K562 (cell line): ENCODE results near the gene DUSP19. TPM values are rescaled to one million over a fixed set of nuclear protein-coding genes. Genes with fewer than 3 reads are reported as not detected.

Experiments
- ETV1 ChIP-seq: fragments of 450-650 bp; conservative IDR thresholded peaks from 2 replicates; pipeline ENCODE4 v1.6.1; 2016; ENCODE audit warnings: missing genetic modification characterization, control low read depth, low read depth, missing compliant biosample characterization
- FOXA3 ChIP-seq, 2 experiments: fragments of 450-650 bp in 1 of 2; sonication (generic) in 1 of 2; formaldehyde crosslinking; IDR thresholded peaks in 1 of 2; conservative IDR thresholded peaks in 1 of 2; 2 replicates each; pipeline versions ENCODE4 v1.4.0 to v1.8.0; 2020 to 2022; ENCODE audit warnings: mild to moderate bottlenecking in 2 of 2, missing genetic modification reagents in 1 of 2
- NBN ChIP-seq: fragments of 450-650 bp; IDR thresholded peaks from 2 replicates; pipeline ENCODE4 v1.6.1; 2016; ENCODE audit warnings: low read depth, mild to moderate bottlenecking
- NRF1 ChIP-seq, 2 experiments: fragments of 450-650 bp; IDR thresholded peaks in 1 of 2; conservative IDR thresholded peaks in 1 of 2; 2 replicates each; pipeline ENCODE4 v1.6.1; 2014; ENCODE audit warnings: mild to moderate bottlenecking in 2 of 2
- PHB ChIP-seq: fragments of 250-450 bp; sonication (Bioruptor Pico); IDR thresholded peaks from 2 replicates; pipeline ENCODE4 v1.5.0; 2021
- TAL1 ChIP-seq: fragments of 450-650 bp; IDR thresholded peaks from 2 replicates; pipeline ENCODE4 v1.6.1; 2016; ENCODE audit warnings: mild to moderate bottlenecking
- ZBTB1 ChIP-seq: sonication (generic); formaldehyde crosslinking; IDR thresholded peaks from 2 replicates; pipeline ENCODE4 v1.8.1; 2023; ENCODE audit warnings: missing genetic modification reagents, low read depth, mild to moderate bottlenecking, borderline replicate concordance
- ZNF316 ChIP-seq: fragments of 450-650 bp; IDR thresholded peaks from 2 replicates; pipeline ENCODE4 v1.6.1; 2016
- ZNF408 ChIP-seq: fragments of 250-450 bp; sonication (Bioruptor Pico); IDR thresholded peaks from 2 replicates; pipeline ENCODE4 v1.4.0; 2020; ENCODE audit warnings: low read depth, mild to moderate bottlenecking, moderate library complexity
- ZNF444 ChIP-seq: fragments of 250-450 bp; sonication (Bioruptor Pico); IDR thresholded peaks from 2 replicates; pipeline ENCODE4 v1.4.0; 2020; ENCODE audit warnings: mild to moderate bottlenecking, moderate library complexity
- polyA plus RNA-seq, 8 experiments: library from polyadenylated mRNA; depleted of rRNA in 4 of 8; stranded (reverse) in 5 of 8; unstranded in 3 of 8; fragments of >200 nt; fragmentation: Nextera tagmentation in 2 of 8; fragmentation: Illumina TruSeq in 1 of 8; extraction: Ambion mirVana in 2 of 8; extraction: Trizol in 1 of 8; gene quantifications; 2 replicates each; pipeline versions ENCODE4 v1.2.1 to v1.2.3, GENCODE V29; 2011 to 2014; ENCODE audit warnings: inconsistent platforms in 1 of 8, missing spikeins in 1 of 8
- total RNA-seq, 7 experiments: library from RNA; depleted of rRNA in 6 of 7; stranded (reverse); fragments of >200 nt in 6 of 7; fragmentation: Illumina TruSeq in 2 of 7; extraction: Trizol in 2 of 7; gene quantifications; 2 replicates each; pipeline versions ENCODE4 v1.2.1 to v1.2.3, GENCODE V29; 2011 to 2021; ENCODE audit warnings: low replicate concordance in 1 of 7
- TF ChIP-seq, protein P1 (sequence below), 2 experiments: fragments of 450-650 bp in 1 of 2; sonication (generic) in 1 of 2; formaldehyde crosslinking in 1 of 2; IDR thresholded peaks; 2 replicates each; pipeline versions ENCODE4 v1.7.1 to v1.9.0; 2016 to 2022; ENCODE audit warnings: inconsistent platforms in 1 of 2, mild to moderate bottlenecking in 1 of 2, missing genetic modification reagents in 1 of 2
- TF ChIP-seq, protein P2 (sequence below): sonication (generic); formaldehyde crosslinking; IDR thresholded peaks from 2 replicates; pipeline ENCODE4 v1.8.0; 2023; ENCODE audit warnings: mild to moderate bottlenecking, missing genetic modification reagents
- TF ChIP-seq, protein P3 (sequence below): fragments of 150-350 bp; IDR thresholded peaks from 2 replicates; pipeline ENCODE4 v1.6.1; 2014; ENCODE audit warnings: low read depth, mild to moderate bottlenecking, low read length, borderline replicate concordance

DUSP19 gene
- total and polyA plus RNA-seq, 9 of the 15 experiments (the other 6 are each of a cell fraction or from before 2014, with no cell fraction given) = 1.6 to 6.3 (median 3.1) TPM

DNA sequence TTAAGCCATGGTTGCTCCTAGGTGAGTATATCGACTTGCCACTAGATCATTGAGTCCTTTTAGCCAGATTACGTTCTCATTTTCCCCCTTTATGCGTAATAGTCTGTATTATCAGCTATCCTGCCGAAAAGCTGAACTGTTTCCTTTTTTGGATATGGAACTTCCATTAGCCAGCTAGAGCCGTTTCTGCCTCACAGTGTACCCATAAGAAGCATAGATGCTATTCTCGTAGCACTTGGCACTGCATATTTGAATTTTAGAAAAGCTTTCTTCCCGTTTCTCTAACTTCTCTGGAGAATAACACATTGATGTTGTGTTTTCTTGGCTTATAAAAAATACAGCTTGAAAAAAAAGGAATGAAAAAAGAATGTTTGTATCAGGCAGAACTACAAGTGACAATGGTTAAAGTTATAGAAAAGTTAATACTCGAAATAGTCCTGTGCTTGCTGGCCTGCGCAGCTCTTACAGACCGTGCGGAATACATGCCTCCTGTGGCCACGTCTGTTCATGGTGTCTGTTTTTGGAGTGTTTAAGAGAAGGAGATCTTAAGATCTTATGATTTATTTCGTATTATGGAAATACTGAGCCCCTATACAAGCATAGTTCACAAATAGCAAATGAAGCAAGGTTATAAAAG lies 710 bp downstream of the DUSP19 start (continued):
- TF ChIP-seq, protein P1, sequence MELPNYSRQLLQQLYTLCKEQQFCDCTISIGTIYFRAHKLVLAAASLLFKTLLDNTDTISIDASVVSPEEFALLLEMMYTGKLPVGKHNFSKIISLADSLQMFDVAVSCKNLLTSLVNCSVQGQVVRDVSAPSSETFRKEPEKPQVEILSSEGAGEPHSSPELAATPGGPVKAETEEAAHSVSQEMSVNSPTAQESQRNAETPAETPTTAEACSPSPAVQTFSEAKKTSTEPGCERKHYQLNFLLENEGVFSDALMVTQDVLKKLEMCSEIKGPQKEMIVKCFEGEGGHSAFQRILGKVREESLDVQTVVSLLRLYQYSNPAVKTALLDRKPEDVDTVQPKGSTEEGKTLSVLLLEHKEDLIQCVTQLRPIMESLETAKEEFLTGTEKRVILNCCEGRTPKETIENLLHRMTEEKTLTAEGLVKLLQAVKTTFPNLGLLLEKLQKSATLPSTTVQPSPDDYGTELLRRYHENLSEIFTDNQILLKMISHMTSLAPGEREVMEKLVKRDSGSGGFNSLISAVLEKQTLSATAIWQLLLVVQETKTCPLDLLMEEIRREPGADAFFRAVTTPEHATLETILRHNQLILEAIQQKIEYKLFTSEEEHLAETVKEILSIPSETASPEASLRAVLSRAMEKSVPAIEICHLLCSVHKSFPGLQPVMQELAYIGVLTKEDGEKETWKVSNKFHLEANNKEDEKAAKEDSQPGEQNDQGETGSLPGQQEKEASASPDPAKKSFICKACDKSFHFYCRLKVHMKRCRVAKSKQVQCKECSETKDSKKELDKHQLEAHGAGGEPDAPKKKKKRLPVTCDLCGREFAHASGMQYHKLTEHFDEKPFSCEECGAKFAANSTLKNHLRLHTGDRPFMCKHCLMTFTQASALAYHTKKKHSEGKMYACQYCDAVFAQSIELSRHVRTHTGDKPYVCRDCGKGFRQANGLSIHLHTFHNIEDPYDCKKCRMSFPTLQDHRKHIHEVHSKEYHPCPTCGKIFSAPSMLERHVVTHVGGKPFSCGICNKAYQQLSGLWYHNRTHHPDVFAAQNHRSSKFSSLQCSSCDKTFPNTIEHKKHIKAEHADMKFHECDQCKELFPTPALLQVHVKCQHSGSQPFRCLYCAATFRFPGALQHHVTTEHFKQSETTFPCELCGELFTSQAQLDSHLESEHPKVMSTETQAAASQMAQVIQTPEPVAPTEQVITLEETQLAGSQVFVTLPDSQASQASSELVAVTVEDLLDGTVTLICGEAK (IDR thresholded peaks at IDR 0.05) = 0 out of 2 replicates have a peak, but pooled peaks have one; percentile 25
- TF ChIP-seq, protein P1 (CRISPR knock-in tag; IDR thresholded peaks at IDR 0.05) = no peak
- no peak for TF ChIP-seq ZNF444 (CRISPR knock-in tag)
- 0 out of 4 replicates have a peak, but pooled peaks of 1 of the 2 experiments have one; percentile 3 for TF ChIP-seq FOXA3 (CRISPR knock-in tag; conservative IDR thresholded peaks at IDR 0.05 in 1 of 2, IDR thresholded peaks at IDR 0.05 in 1 of 2)
- TF ChIP-seq NBN = 0 out of 2 replicates have a peak, but pooled peaks have one; percentile 9
- no peak for TF ChIP-seq ZNF408 (CRISPR knock-in tag)
- peak; percentile 1; the same call in 1 of the 2 replicates for TF ChIP-seq TAL1
- TF ChIP-seq, protein P2, sequence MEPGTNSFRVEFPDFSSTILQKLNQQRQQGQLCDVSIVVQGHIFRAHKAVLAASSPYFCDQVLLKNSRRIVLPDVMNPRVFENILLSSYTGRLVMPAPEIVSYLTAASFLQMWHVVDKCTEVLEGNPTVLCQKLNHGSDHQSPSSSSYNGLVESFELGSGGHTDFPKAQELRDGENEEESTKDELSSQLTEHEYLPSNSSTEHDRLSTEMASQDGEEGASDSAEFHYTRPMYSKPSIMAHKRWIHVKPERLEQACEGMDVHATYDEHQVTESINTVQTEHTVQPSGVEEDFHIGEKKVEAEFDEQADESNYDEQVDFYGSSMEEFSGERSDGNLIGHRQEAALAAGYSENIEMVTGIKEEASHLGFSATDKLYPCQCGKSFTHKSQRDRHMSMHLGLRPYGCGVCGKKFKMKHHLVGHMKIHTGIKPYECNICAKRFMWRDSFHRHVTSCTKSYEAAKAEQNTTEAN (CRISPR knock-in tag) = no peak
- TF ChIP-seq ZNF316 = peak; percentile 43; the same call in 1 of the 2 replicates
- 0 out of 2 replicates have a peak, but pooled peaks have one; percentile 5 for TF ChIP-seq ETV1 (tag)
- TF ChIP-seq PHB (CRISPR knock-in tag) = no peak
- no peak for TF ChIP-seq ZBTB1
- TF ChIP-seq, protein P3, sequence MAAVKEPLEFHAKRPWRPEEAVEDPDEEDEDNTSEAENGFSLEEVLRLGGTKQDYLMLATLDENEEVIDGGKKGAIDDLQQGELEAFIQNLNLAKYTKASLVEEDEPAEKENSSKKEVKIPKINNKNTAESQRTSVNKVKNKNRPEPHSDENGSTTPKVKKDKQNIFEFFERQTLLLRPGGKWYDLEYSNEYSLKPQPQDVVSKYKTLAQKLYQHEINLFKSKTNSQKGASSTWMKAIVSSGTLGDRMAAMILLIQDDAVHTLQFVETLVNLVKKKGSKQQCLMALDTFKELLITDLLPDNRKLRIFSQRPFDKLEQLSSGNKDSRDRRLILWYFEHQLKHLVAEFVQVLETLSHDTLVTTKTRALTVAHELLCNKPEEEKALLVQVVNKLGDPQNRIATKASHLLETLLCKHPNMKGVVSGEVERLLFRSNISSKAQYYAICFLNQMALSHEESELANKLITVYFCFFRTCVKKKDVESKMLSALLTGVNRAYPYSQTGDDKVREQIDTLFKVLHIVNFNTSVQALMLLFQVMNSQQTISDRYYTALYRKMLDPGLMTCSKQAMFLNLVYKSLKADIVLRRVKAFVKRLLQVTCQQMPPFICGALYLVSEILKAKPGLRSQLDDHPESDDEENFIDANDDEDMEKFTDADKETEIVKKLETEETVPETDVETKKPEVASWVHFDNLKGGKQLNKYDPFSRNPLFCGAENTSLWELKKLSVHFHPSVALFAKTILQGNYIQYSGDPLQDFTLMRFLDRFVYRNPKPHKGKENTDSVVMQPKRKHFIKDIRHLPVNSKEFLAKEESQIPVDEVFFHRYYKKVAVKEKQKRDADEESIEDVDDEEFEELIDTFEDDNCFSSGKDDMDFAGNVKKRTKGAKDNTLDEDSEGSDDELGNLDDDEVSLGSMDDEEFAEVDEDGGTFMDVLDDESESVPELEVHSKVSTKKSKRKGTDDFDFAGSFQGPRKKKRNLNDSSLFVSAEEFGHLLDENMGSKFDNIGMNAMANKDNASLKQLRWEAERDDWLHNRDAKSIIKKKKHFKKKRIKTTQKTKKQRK = no peak
- peak; percentile 83 to 85 for TF ChIP-seq NRF1 (conservative IDR thresholded peaks at IDR 0.05 in 1 of 2, IDR thresholded peaks at IDR 0.05 in 1 of 2)
- TF ChIP-seq, all 486 proteins: peak for 15
